SK-N-SH (cell line): Measurements from ENCODE around the gene RELN. TPM values are rescaled to one million over a fixed set of nuclear protein-coding genes. Genes with fewer than 3 reads are reported as not detected.

ENCODE experiments used
- CTCF ChIA-PET: fragments of 300-600, 350-600 bp; formaldehyde crosslinking; extraction: SDS; loops from one replicate; lab custom pipeline; 2021; lab: Yijun Ruan, JAX
- POLR2A ChIA-PET: fragments of 350-600 bp; sonication (Branson Sonifier 250); formaldehyde crosslinking; extraction: SDS; loops from one replicate; lab custom pipeline; 2020; ENCODE audit warnings: antibody characterized with exemption, inconsistent platforms; lab: Yijun Ruan, JAX
- DNase-seq: peaks from one replicate; pipeline ENCODE4 v3.0.0; 2012
- H2AFZ ChIP-seq: fragments of 200-600 bp; sonication (generic); 2 replicates; pipeline ENCODE4 v1.8.1; 2016; ENCODE audit warnings: antibody characterized with exemption, mild to moderate bottlenecking, low read depth
- H3F3A ChIP-seq: fragments of 200-600 bp; sonication (generic); replicated peaks from 2 replicates; pipeline ENCODE3; 2016; ENCODE audit warnings: antibody characterized with exemption, mild to moderate bottlenecking; ENCODE audit not compliant: insufficient read depth
- H3K27ac ChIP-seq, 2 experiments: fragments of 200-500 bp in 1 of 2; fragments of 200-600 bp in 1 of 2; sonication (Bioruptor generic) in 1 of 2; sonication (generic), shearing (Covaris generic) in 1 of 2; 2 replicates each; pipeline versions ENCODE4 v1.5.1 to v1.6.1; 2014 to 2016; ENCODE audit warnings: low read depth in 2 of 2, inconsistent platforms in 1 of 2, low read length in 1 of 2, mild to moderate bottlenecking in 1 of 2, mixed read lengths in 1 of 2
- H3K27me3 ChIP-seq: fragments of 200-600 bp; sonication (generic), shearing (Covaris generic); 2 replicates; pipeline ENCODE4 v1.6.1; 2016; ENCODE audit warnings: mixed run types; ENCODE audit not compliant: insufficient read depth
- H3K36me3 ChIP-seq, 2 experiments: fragments of 200-500 bp in 1 of 2; fragments of 200-600 bp in 1 of 2; sonication (Bioruptor generic) in 1 of 2; sonication (generic) in 1 of 2; replicated peaks in 1 of 2; 2 replicates each; pipeline versions ENCODE3 to v1.5.1; 2014 to 2016; ENCODE audit warnings: low read length in 1 of 2, mild to moderate bottlenecking in 1 of 2; ENCODE audit not compliant: insufficient read depth in 2 of 2, control insufficient read depth in 1 of 2
- H3K4me1 ChIP-seq, 2 experiments: fragments of 200-500 bp in 1 of 2; fragments of 200-600 bp in 1 of 2; sonication (Bioruptor generic) in 1 of 2; sonication (generic), shearing (Covaris generic) in 1 of 2; 2 replicates each; pipeline versions ENCODE4 v1.5.1 to v1.6.1; 2014 to 2016; ENCODE audit warnings: low read depth in 1 of 2, low read length in 1 of 2, mixed run types in 1 of 2; ENCODE audit not compliant: insufficient read depth in 2 of 2, control insufficient read depth in 1 of 2
- H3K4me2 ChIP-seq: fragments of 200-600 bp; sonication (generic), shearing (Covaris generic); 2 replicates; pipeline ENCODE4 v1.6.1; 2017; ENCODE audit warnings: mixed run types
- H3K4me3 ChIP-seq, 2 experiments: fragments of 200-500 bp in 1 of 2; fragments of 200-600 bp in 1 of 2; sonication (Bioruptor generic) in 1 of 2; sonication (generic), shearing (Covaris generic) in 1 of 2; 2 replicates each; pipeline versions ENCODE4 v1.5.1 to v1.8.1; 2014 to 2016; ENCODE audit warnings: low read depth in 2 of 2, inconsistent platforms in 1 of 2, low read length in 1 of 2, mild to moderate bottlenecking in 1 of 2, mixed read lengths in 1 of 2, moderate library complexity in 1 of 2
- H3K79me2 ChIP-seq: fragments of 200-600 bp; sonication (generic); 2 replicates; pipeline ENCODE4 v1.8.1; 2017; ENCODE audit warnings: mild to moderate bottlenecking; ENCODE audit not compliant: insufficient read depth
- H3K9ac ChIP-seq: fragments of 200-600 bp; sonication (generic); 2 replicates; pipeline ENCODE4 v1.6.1; 2017; ENCODE audit warnings: mixed run types
- H3K9me2 ChIP-seq: fragments of 200-600 bp; sonication (generic); 2 replicates; pipeline ENCODE4 v1.6.1; 2017; ENCODE audit warnings: mixed run types
- H3K9me3 ChIP-seq: fragments of 200-600 bp; sonication (generic); 2 replicates; pipeline ENCODE4 v1.6.1; 2017; ENCODE audit warnings: mixed run types, mild to moderate bottlenecking, moderate library complexity
- H4K20me1 ChIP-seq: fragments of 200-600 bp; sonication (generic); 2 replicates; pipeline ENCODE4 v1.6.1; 2017; ENCODE audit warnings: mild to moderate bottlenecking, mixed run types; ENCODE audit not compliant: insufficient read depth
- CTCF ChIP-seq: fragments of 200-600 bp; sonication (generic); IDR thresholded peaks from 2 replicates; pipeline ENCODE4 v1.6.1; 2017; ENCODE audit warnings: antibody characterized with exemption, mild to moderate bottlenecking, moderate library complexity
- ELF1 ChIP-seq: IDR thresholded peaks from 2 replicates; pipeline ENCODE4 v1.4.0; 2012
- EZH2phosphoT487 ChIP-seq: fragments of 200-600 bp; sonication (generic); IDR thresholded peaks from 2 replicates; pipeline ENCODE4 v1.6.1; 2017; ENCODE audit warnings: low read depth, mixed run types, mild to moderate bottlenecking, antibody characterized with exemption, moderate library complexity, borderline replicate concordance
- FOSL2 ChIP-seq: IDR thresholded peaks from 2 replicates; pipeline ENCODE4 v1.4.0; 2012; ENCODE audit warnings: low read depth, mild to moderate bottlenecking, moderate library complexity, borderline replicate concordance
- FOXJ3 ChIP-seq: sonication (generic); formaldehyde crosslinking; IDR thresholded peaks from 2 replicates; pipeline ENCODE4 v1.5.1; 2020; ENCODE audit warnings: mild to moderate bottlenecking, missing genetic modification reagents
- GATA2 ChIP-seq: sonication (generic); formaldehyde crosslinking; IDR thresholded peaks from 2 replicates; pipeline ENCODE4 v1.5.0; 2020; ENCODE audit warnings: mild to moderate bottlenecking, missing genetic modification reagents
- JUND ChIP-seq: IDR thresholded peaks from 2 replicates; pipeline ENCODE4 v1.4.0; 2012
- MAX ChIP-seq: IDR thresholded peaks from 2 replicates; pipeline ENCODE4 v1.4.0; 2012; ENCODE audit warnings: low read depth
- MEF2A ChIP-seq: IDR thresholded peaks from 2 replicates; pipeline ENCODE4 v1.4.0; 2012; ENCODE audit warnings: low read depth, borderline replicate concordance
- RAD21 ChIP-seq: IDR thresholded peaks from 2 replicates; pipeline ENCODE4 v1.6.1; 2012; ENCODE audit warnings: mild to moderate bottlenecking, low read length
- RFX5 ChIP-seq: IDR thresholded peaks from 2 replicates; pipeline ENCODE4 v1.6.1; 2012; ENCODE audit warnings: mild to moderate bottlenecking, improper control_type of control experiment, low read length
- RXRA ChIP-seq: IDR thresholded peaks from 2 replicates; pipeline ENCODE4 v1.4.0; 2012; ENCODE audit warnings: low read depth, mild to moderate bottlenecking, borderline replicate concordance
- SMC3 ChIP-seq: IDR thresholded peaks from 2 replicates; pipeline ENCODE4 v1.6.1; 2012; ENCODE audit warnings: low read depth, low read length, improper control_type of control experiment
- TAF1 ChIP-seq: IDR thresholded peaks from 2 replicates; pipeline ENCODE4 v1.6.1; 2012; ENCODE audit warnings: low read depth, mild to moderate bottlenecking, low read length, moderate library complexity, borderline replicate concordance
- TCF12 ChIP-seq: IDR thresholded peaks from 2 replicates; pipeline ENCODE4 v1.4.0; 2012
- WGBS: methylation state at CpG from one replicate; pipeline ENCODE4 v1.1.6; 2017; ENCODE audit warnings: low lambda C conversion rate; 5-methylcytosine and 5-hydroxymethylcytosine counted together
- polyA plus RNA-seq, 3 experiments: library from polyadenylated mRNA; depleted of rRNA; stranded (reverse); fragments of >200 nt; gene quantifications; 2 replicates each; pipeline ENCODE4 v1.2.3, GENCODE V29; 2012

The RELN gene
- polyA plus RNA-seq, 1 of the 3 experiments (the other 2 are of a cell fraction) = 0.02 TPM

GRCh38 chr7:103564416-103564815, 425.0 kb downstream of the RELN start:
- POLR2A ChIA-PET = no interaction called here
- no peaks in the 10 kb centered on the region; a peak in 1 of 4 replicates for H3K4me1 ChIP-seq
- H3K9me3 ChIP-seq = no peaks in the 10 kb centered on the region
- no peak for TF ChIP-seq RXRA
- H3K9ac ChIP-seq = no peak overlapping the region
- no peak overlapping the region for H3K4me2 ChIP-seq
- peaks cover 4% of the 10 kb centered on the region; the same call in 1 of the 2 replicates for H3K27me3 ChIP-seq
- H3K79me2 ChIP-seq = no peaks in the 10 kb centered on the region
- H4K20me1 ChIP-seq = no peaks in the 10 kb centered on the region
- CTCF ChIA-PET = interaction anchor here (0.6 to 3.0 kb wide), 3 partner anchors 9 to 49 kb away, joined by 3 to 26 read pairs (median 5); no protein-coding TSS in a partner anchor
- no peaks in the 10 kb centered on the region for H3K9me2 ChIP-seq
- H3K27ac ChIP-seq = no peak overlapping the region
- no peak overlapping the region for H3K4me3 ChIP-seq
- H3K36me3 ChIP-seq = no peaks in the 10 kb centered on the region
- no peaks in the 10 kb centered on the region for H3F3A ChIP-seq
- H2AFZ ChIP-seq = no peak overlapping the region
- no peak for DNase-seq
- WGBS = 41% methylated on average over 2 of the region's 2 CpGs

GRCh38 chr7:103560136-103560535, 429.3 kb downstream of the RELN start:
- H3K9me3 ChIP-seq = no peaks in the 10 kb centered on the region
- no peak overlapping the region for H2AFZ ChIP-seq
- peaks cover 2% of the 10 kb centered on the region; the same call in 1 of the 2 replicates for H3K27me3 ChIP-seq
- no peaks in the 10 kb centered on the region for H3K36me3 ChIP-seq
- H3K9me2 ChIP-seq = no peaks in the 10 kb centered on the region
- H3F3A ChIP-seq = no peaks in the 10 kb centered on the region
- no peak overlapping the region for H3K4me3 ChIP-seq
- TF ChIP-seq TCF12 = no peak
- no peak for TF ChIP-seq GATA2 (CRISPR knock-in tag)
- TF ChIP-seq, all 33 proteins: peak for 0
- H3K4me1 ChIP-seq = no peaks in the 10 kb centered on the region
- 6% methylated on average over 1 of the region's 1 CpG for WGBS
- H3K79me2 ChIP-seq = no peaks in the 10 kb centered on the region
- H3K4me2 ChIP-seq = no peak overlapping the region
- no peak overlapping the region for H3K9ac ChIP-seq
- DNase-seq = no peak
- H3K27ac ChIP-seq = no peak overlapping the region
- H4K20me1 ChIP-seq = no peaks in the 10 kb centered on the region
- ChIA-PET POLR2A (no interaction called here), CTCF (interaction anchor here (1.0 to 3.5 kb wide), 6 partner anchors 13 to 546 kb away, joined by 3 to 13 read pairs (median 5); no protein-coding TSS in a partner anchor)

- no peak for DNase-seq
- 59% methylated on average over 12 of the region's 12 CpGs for WGBS
- no peak overlapping the region for H3K4me3 ChIP-seq
Observed at GRCh38 chr7:103551016-103551415, 438.4 kb downstream of the RELN start.

More at GRCh38 chr7:103551016-103551415, 438.4 kb downstream of the RELN start:
- H3K27ac ChIP-seq = no peak overlapping the region
- no peak overlapping the region for H3K9ac ChIP-seq
- H4K20me1 ChIP-seq = no peaks in the 10 kb centered on the region
- ChIA-PET CTCF (interaction anchor here (1.2 kb wide), 1 partner anchor 23 kb away, joined by 3 read pairs; no protein-coding TSS in a partner anchor), POLR2A (no interaction called here)
- H3K9me3 ChIP-seq = no peaks in the 10 kb centered on the region
- H2AFZ ChIP-seq = no peak overlapping the region
- H3K4me1 ChIP-seq = no peaks in the 10 kb centered on the region
- H3F3A ChIP-seq = no peaks in the 10 kb centered on the region
- no peaks in the 10 kb centered on the region for H3K9me2 ChIP-seq
- no peak overlapping the region for H3K4me2 ChIP-seq
- TF ChIP-seq CTCF (no peak), ELF1 (no peak), MAX (no peak), TAF1 (no peak), RFX5 (no peak), SMC3 (no peak), EZH2phosphoT487 (no peak), FOSL2 (no peak), RAD21 (no peak), MEF2A (no peak), JUND (no peak), FOXJ3 (CRISPR knock-in tag) (no peak)
- no peaks in the 10 kb centered on the region for H3K36me3 ChIP-seq
- no peaks in the 10 kb centered on the region for H3K79me2 ChIP-seq
- H3K27me3 ChIP-seq = no peaks in the 10 kb centered on the region
